H1 (cell line): ENCODE results near the gene MYLK4. TPM values are rescaled to one million over a fixed set of nuclear protein-coding genes. Genes with fewer than 3 reads are reported as not detected.

Experiments
- CTCF ChIA-PET: fragments of 300-600 bp; sonication (Branson Sonifier 250); formaldehyde crosslinking; loops from one replicate; lab custom pipeline; 2021; ENCODE audit not compliant: partially characterized antibody; lab: Charles Lee
- POLR2A ChIA-PET: fragments of 300-600 bp; sonication (Branson Sonifier 250); formaldehyde crosslinking; loops from one replicate; lab custom pipeline; 2021; ENCODE audit warnings: inconsistent platforms; ENCODE audit not compliant: partially characterized antibody; lab: Charles Lee
- DNase-seq, 2 experiments: peaks; one replicate each; pipeline versions ENCODE4 v3.0.0 to v3.0.0-alpha.2; 2010 to 2022; ENCODE audit warnings: low spot score in 2 of 2, low read depth in 1 of 2, mixed read lengths in 1 of 2
- FAIRE-seq: peaks from 2 replicates; lab custom pipeline; 2011; peaks lifted over from hg19 to GRCh38; lab: Jason Lieb, UNC
- H2AFZ ChIP-seq: 2 replicates; pipeline ENCODE4 v1.8.1; 2012; ENCODE audit warnings: low read length, inconsistent platforms
- H2AK5ac ChIP-seq: 2 replicates; pipeline ENCODE4 v1.6.1; 2013; ENCODE audit warnings: low read depth, low read length
- H2BK120ac ChIP-seq: replicated peaks from 2 replicates; pipeline ENCODE3; 2013; ENCODE audit warnings: low read depth, low read length, inconsistent platforms
- H2BK12ac ChIP-seq: 2 replicates; pipeline ENCODE4 v1.6.1; 2013; ENCODE audit warnings: low read depth, low read length
- H2BK15ac ChIP-seq: 2 replicates; pipeline ENCODE4 v1.6.1; 2013; ENCODE audit warnings: low read length
- H2BK20ac ChIP-seq: 2 replicates; pipeline ENCODE4 v1.6.1; 2013; ENCODE audit warnings: low read length
- H2BK5ac ChIP-seq: 2 replicates; pipeline ENCODE4 v1.6.1; 2013; ENCODE audit warnings: low read depth, low read length
- H3K14ac ChIP-seq: 2 replicates; pipeline ENCODE4 v1.6.1; 2013; ENCODE audit warnings: inconsistent platforms; ENCODE audit not compliant: insufficient read length
- H3K18ac ChIP-seq: 2 replicates; pipeline ENCODE4 v1.6.1; 2013; ENCODE audit warnings: low read length; ENCODE audit errors: extremely low read depth
- H3K23ac ChIP-seq: 2 replicates; pipeline ENCODE4 v1.6.1; 2013; ENCODE audit warnings: inconsistent platforms; ENCODE audit not compliant: insufficient read length
- H3K23me2 ChIP-seq: 2 replicates; pipeline ENCODE4 v1.6.1; 2013; ENCODE audit warnings: low read depth, low read length
- H3K27ac ChIP-seq: 2 replicates; pipeline ENCODE4 v1.6.1; 2011; ENCODE audit warnings: low read depth, low read length, inconsistent platforms
- H3K27me3 ChIP-seq, 4 experiments: replicated peaks in 1 of 4; 1 replicate in 1 of 4; 2 replicates in 3 of 4; pipeline versions ENCODE4 v1.6.1 to v1.8.1; 2011 to 2013; ENCODE audit warnings: low read length in 3 of 4, mild to moderate bottlenecking in 3 of 4, inconsistent platforms in 2 of 4, mixed read lengths in 2 of 4, moderate library complexity in 1 of 4; ENCODE audit not compliant: control insufficient read depth in 3 of 4, insufficient read depth in 3 of 4; ENCODE audit errors: extremely low read depth in 1 of 4
- H3K36me3 ChIP-seq, 4 experiments: 2 replicates each; pipeline versions ENCODE4 v1.6.1 to v1.8.1; 2011 to 2013; ENCODE audit warnings: mild to moderate bottlenecking in 4 of 4, low read length in 3 of 4, moderate library complexity in 2 of 4, control low read depth in 1 of 4, inconsistent platforms in 1 of 4; ENCODE audit not compliant: insufficient read depth in 4 of 4, control insufficient read depth in 2 of 4
- H3K4ac ChIP-seq: replicated peaks from 2 replicates; pipeline ENCODE3; 2013; ENCODE audit warnings: low read length, low read depth, mixed read lengths, inconsistent platforms; ENCODE audit not compliant: insufficient read length
- H3K4me1 ChIP-seq, 4 experiments: replicated peaks in 1 of 4; 1 replicate in 1 of 4; 2 replicates in 3 of 4; pipeline versions ENCODE4 v1.6.1 to v1.8.1; 2011 to 2013; ENCODE audit warnings: low read length in 3 of 4, inconsistent platforms in 2 of 4, mixed read lengths in 1 of 4; ENCODE audit not compliant: insufficient read depth in 4 of 4, control insufficient read depth in 3 of 4
- H3K4me2 ChIP-seq, 2 experiments: 2 replicates each; pipeline versions ENCODE4 v1.6.1 to v1.8.1; 2011 to 2013; ENCODE audit warnings: low read depth in 2 of 2, low read length in 2 of 2, control low read depth in 1 of 2, inconsistent platforms in 1 of 2, mild to moderate bottlenecking in 1 of 2; ENCODE audit not compliant: insufficient read depth in 1 of 2
- H3K4me3 ChIP-seq, 4 experiments: fragments of 200-600, 300-600 bp in 1 of 4; sonication (generic), shearing (Covaris generic), sonication (Bioruptor Twin) in 1 of 4; 2 replicates each; pipeline versions ENCODE4 v1.5.1 to v1.8.1; 2011 to 2016; ENCODE audit warnings: low read length in 4 of 4, low read depth in 3 of 4, control low read depth in 2 of 4, inconsistent platforms in 2 of 4, mild to moderate bottlenecking in 2 of 4, mixed read lengths in 1 of 4, moderate library complexity in 1 of 4; ENCODE audit not compliant: insufficient read depth in 2 of 4; ENCODE audit errors: extremely low read depth in 1 of 4
- H3K56ac ChIP-seq: replicated peaks from 2 replicates; pipeline ENCODE3; 2013; ENCODE audit warnings: low read depth, mild to moderate bottlenecking, mixed read lengths, low read length, inconsistent platforms; ENCODE audit not compliant: insufficient read length
- H3K79me1 ChIP-seq: 2 replicates; pipeline ENCODE4 v1.6.1; 2013; ENCODE audit warnings: low read depth, low read length, control low read depth
- H3K79me2 ChIP-seq, 2 experiments: 2 replicates each; pipeline versions ENCODE4 v1.6.1 to v1.8.1; 2012 to 2013; ENCODE audit warnings: low read length in 2 of 2, mild to moderate bottlenecking in 2 of 2, inconsistent platforms in 1 of 2; ENCODE audit not compliant: insufficient read depth in 2 of 2, control insufficient read depth in 1 of 2
- H3K9ac ChIP-seq, 4 experiments: replicated peaks in 1 of 4; 1 replicate in 1 of 4; 2 replicates in 3 of 4; pipeline versions ENCODE4 v1.6.1 to v1.8.1; 2011 to 2013; ENCODE audit warnings: low read depth in 3 of 4, low read length in 3 of 4, control low read depth in 2 of 4, mild to moderate bottlenecking in 2 of 4, moderate library complexity in 2 of 4, inconsistent platforms in 1 of 4; ENCODE audit errors: extremely low read depth in 1 of 4
- H3K9me3 ChIP-seq, 2 experiments: 2 replicates each; pipeline versions ENCODE4 v1.6.1 to v1.8.1; 2012 to 2013; ENCODE audit warnings: mild to moderate bottlenecking in 2 of 2, moderate library complexity in 2 of 2, control low read depth in 1 of 2, inconsistent platforms in 1 of 2, low read depth in 1 of 2, low read length in 1 of 2, mixed read lengths in 1 of 2; ENCODE audit not compliant: insufficient read depth in 2 of 2
- H4K20me1 ChIP-seq, 2 experiments: replicated peaks in 1 of 2; 2 replicates each; pipeline versions ENCODE3 to v1.8.1; 2011 to 2013; ENCODE audit warnings: inconsistent platforms in 2 of 2, low read length in 2 of 2, mild to moderate bottlenecking in 1 of 2; ENCODE audit not compliant: insufficient read depth in 2 of 2, control insufficient read depth in 1 of 2
- H4K5ac ChIP-seq: 2 replicates; pipeline ENCODE4 v1.6.1; 2013; ENCODE audit warnings: low read length, low read depth, mixed read lengths, inconsistent platforms; ENCODE audit not compliant: insufficient read length
- H4K8ac ChIP-seq: 2 replicates; pipeline ENCODE4 v1.8.0; 2013; ENCODE audit warnings: mild to moderate bottlenecking, moderate library complexity, low read length, inconsistent platforms; ENCODE audit not compliant: insufficient read depth; ENCODE audit errors: extremely low read depth
- H4K91ac ChIP-seq: replicated peaks from 2 replicates; pipeline ENCODE3; 2013; ENCODE audit warnings: low read length, mixed read lengths, inconsistent platforms; ENCODE audit not compliant: insufficient read length
- CEBPB ChIP-seq: IDR thresholded peaks from 2 replicates; pipeline ENCODE4 v1.6.1; 2012; ENCODE audit warnings: low read depth, low read length
- CTBP2 ChIP-seq: IDR thresholded peaks from 2 replicates; pipeline ENCODE4 v1.7.0; 2011; ENCODE audit warnings: borderline replicate concordance, mild to moderate bottlenecking, moderate library complexity, mixed read lengths, low read length; ENCODE audit not compliant: insufficient read depth, insufficient read length
- PHF8 ChIP-seq: fragments of 200-600 bp; sonication (generic); conservative IDR thresholded peaks from 2 replicates; pipeline ENCODE4 v1.7.1; 2012; ENCODE audit warnings: low read depth, mild to moderate bottlenecking, inconsistent platforms, low read length, moderate library complexity
- polyA plus RNA-seq, 7 experiments: library from polyadenylated mRNA; depleted of rRNA in 3 of 7; stranded (reverse) in 5 of 7; unstranded in 2 of 7; fragments of >200 nt in 5 of 7; fragments of 200-250 nt in 2 of 7; gene quantifications; 1 replicate in 5 of 7; 2 replicates in 1 of 7; 4 replicates in 1 of 7; pipeline versions ENCODE4 v1.2.1 to v1.2.3, GENCODE V29; 2011 to 2013; ENCODE audit warnings: missing spikeins in 2 of 7, mixed read lengths in 2 of 7
- total RNA-seq: library from RNA; stranded (reverse); fragmentation: NEBNext Ultra II Directional; extraction: Animal tissue kit (Norgen Biotek cat#: 25700); gene quantifications from 2 replicates; pipeline ENCODE4 v1.2.1, GENCODE V29; 2021

The MYLK4 gene
- total and polyA plus RNA-seq, 2 of the 8 experiments (the other 6 are each of a cell fraction or from before 2014, with no cell fraction given), result 0.11 to 0.17 TPM

- Histone ChIP-seq H3K18ac (no peak overlapping the region), H3K14ac (no peak overlapping the region), H3K79me1 (no peaks in the 10 kb centered on the region), H3K23me2 (no peaks in the 10 kb centered on the region), H2BK12ac (no peak overlapping the region), H3K4me2 (no peak overlapping the region), H2BK20ac (no peak overlapping the region), H2AFZ (no peak overlapping the region), H4K5ac (no peak overlapping the region), H3K27me3 (no peaks in the 10 kb centered on the region), H3K27ac (no peak overlapping the region), H3K4me3 (no peak overlapping the region), H3K9me3 (peaks cover 15 to 27% of the 10 kb centered on the region in 2 experiments), H2BK5ac (no peak overlapping the region), H3K4ac (no peak overlapping the region), H3K9ac (no peak overlapping the region), H3K23ac (no peak overlapping the region), H3K79me2 (no peaks in the 10 kb centered on the region), H3K36me3 (no peaks in the 10 kb centered on the region), H4K91ac (no peak overlapping the region), H4K20me1 (no peaks in the 10 kb centered on the region), H4K8ac (no peak overlapping the region), H3K56ac (no peak overlapping the region), H3K4me1 (peaks cover 0 to 3% (median under 1%) of the 10 kb centered on the region in 4 experiments; a peak in 1 of 7 replicates), H2AK5ac (no peak overlapping the region), H2BK15ac (no peak overlapping the region), H2BK120ac (no peak overlapping the region)
- TF ChIP-seq CEBPB (no peak), CTBP2 (no peak), PHF8 (no peak)
- DNase-seq (no peak), FAIRE-seq (no peak)
- CTCF ChIA-PET, result interaction anchor here (0.6 to 1.5 kb wide), 4 partner anchors 15 to 63 kb away, joined by 3 to 4 read pairs (median 4); no protein-coding TSS in a partner anchor
- POLR2A ChIA-PET, result no interaction called here
These were observed 40.3 kb downstream of the MYLK4 start for GRCh38 chr6:2710412-2710811.
